OCI-LY7 (cell line): ENCODE measurements around the gene HLA-DPA1. TPM values are rescaled to one million over a fixed set of nuclear protein-coding genes. Genes with fewer than 3 reads are reported as not detected.

Experiments
- BruUV-seq: library from RNA; stranded (reverse); fragments of 400-500 nt; replicated peaks from 2 replicates; lab custom pipeline; 2021; lab: Mats Ljungman, UMichigan
- CTCF ChIA-PET: fragments of 300-600 bp; sonication (Branson Sonifier 250); formaldehyde crosslinking; loops from one replicate; lab custom pipeline; 2022; ENCODE audit warnings: antibody characterized with exemption; ENCODE audit not compliant: unreplicated experiment; lab: Charles Lee
- POLR2A ChIA-PET: fragments of 300-600 bp; sonication (Branson Sonifier 250); formaldehyde crosslinking; loops from one replicate; lab custom pipeline; 2022; ENCODE audit warnings: antibody characterized with exemption; lab: Charles Lee
- DNase-seq: peaks from one replicate; pipeline ENCODE4 v3.0.0-alpha.2; 2015; ENCODE audit warnings: low spot score
- H2AFZ ChIP-seq: fragments of 200-600 bp; sonication (generic), shearing (Covaris generic); 2 replicates; pipeline ENCODE4 v1.6.1; 2014; ENCODE audit warnings: mild to moderate bottlenecking, antibody characterized with exemption, low read length, moderate library complexity
- H3K27ac ChIP-seq: fragments of 200-600 bp; sonication (generic); 2 replicates; pipeline ENCODE4 v1.5.1; 2014; ENCODE audit warnings: mixed run types, low read depth, mild to moderate bottlenecking, moderate library complexity, low read length, inconsistent platforms; ENCODE audit not compliant: poor library complexity, severe bottlenecking
- H3K36me3 ChIP-seq: fragments of 200-600 bp; sonication (generic); 2 replicates; pipeline ENCODE4 v1.6.1; 2014; ENCODE audit warnings: mild to moderate bottlenecking, antibody characterized with exemption, low read length, moderate library complexity, mixed read lengths; ENCODE audit not compliant: insufficient read depth
- H3K4me1 ChIP-seq: fragments of 200-600 bp; sonication (generic); 2 replicates; pipeline ENCODE4 v1.5.1; 2014; ENCODE audit warnings: mild to moderate bottlenecking, low read length; ENCODE audit not compliant: insufficient read depth, poor library complexity, severe bottlenecking
- H3K4me2 ChIP-seq: fragments of 200-600 bp; sonication (generic); 2 replicates; pipeline ENCODE4 v1.6.1; 2014; ENCODE audit warnings: mild to moderate bottlenecking, low read length
- H3K4me3 ChIP-seq: fragments of 200-600 bp; sonication (generic); 2 replicates; pipeline ENCODE4 v1.5.1; 2014; ENCODE audit warnings: mild to moderate bottlenecking, low read depth, low read length; ENCODE audit not compliant: poor library complexity, severe bottlenecking
- H3K79me2 ChIP-seq: fragments of 200-600 bp; sonication (generic); 2 replicates; pipeline ENCODE4 v1.6.1; 2016; ENCODE audit warnings: low read depth, mild to moderate bottlenecking, low read length, moderate library complexity, mixed read lengths; ENCODE audit not compliant: insufficient read depth
- H3K9me2 ChIP-seq: fragments of 200-600 bp; sonication (generic); 2 replicates; pipeline ENCODE4 v1.6.1; 2016; ENCODE audit warnings: mild to moderate bottlenecking, low read length, mixed read lengths; ENCODE audit not compliant: insufficient read depth
- H3K9me3 ChIP-seq: fragments of 200-600 bp; sonication (generic); 2 replicates; pipeline ENCODE4 v1.6.1; 2014; ENCODE audit warnings: mild to moderate bottlenecking, mixed run types, low read length, mixed read lengths
- H4K20me1 ChIP-seq: fragments of 200-600 bp; sonication (generic); 2 replicates; pipeline ENCODE4 v1.6.1; 2014; ENCODE audit warnings: mild to moderate bottlenecking, antibody characterized with exemption, low read length, moderate library complexity, mixed read lengths; ENCODE audit not compliant: insufficient read depth
- CTCF ChIP-seq: fragments of 200-600 bp; sonication (generic); conservative IDR thresholded peaks from 2 replicates; pipeline ENCODE4 v1.5.1; 2014; ENCODE audit warnings: mild to moderate bottlenecking, antibody characterized with exemption, low read length, moderate library complexity, mixed read lengths
- EZH2phosphoT487 ChIP-seq: fragments of 200-600 bp; sonication (generic); IDR thresholded peaks from 2 replicates; pipeline ENCODE4 v1.6.1; 2018; ENCODE audit warnings: low read depth, borderline replicate concordance, mild to moderate bottlenecking, mixed run types, antibody characterized with exemption, low read length, moderate library complexity, mixed read lengths
- intact Hi-C: fragments of 100-400 bp; cut with micrococcal nuclease; formaldehyde crosslinking; loops from one replicate; pipeline ENCODE4 v1.10.0; 2022; ENCODE audit not compliant: unreplicated experiment
- total RNA-seq, 2 experiments: library from RNA; depleted of rRNA in 1 of 2; stranded (reverse); fragments of >200 nt in 1 of 2; shearing (Covaris generic) in 1 of 2; gene quantifications; 2 replicates each; pipeline ENCODE4 v1.2.3, GENCODE V29; 2014 to 2022

The HLA-DPA1 gene
- total RNA-seq, 2 experiments from 2014 or later: 253 to 388 TPM

- intact Hi-C loops: no loop called here
- no peaks in the 10 kb centered on the region for H3K9me3 ChIP-seq
- CTCF ChIA-PET: no interaction called here
- no peak overlapping the region for H3K27ac ChIP-seq
- no peak for TF ChIP-seq EZH2phosphoT487
- TF ChIP-seq CTCF: no peak
- BruUV-seq: no TSS peak
- peaks cover 19% of the 10 kb centered on the region for H3K4me1 ChIP-seq
- H4K20me1 ChIP-seq: no peaks in the 10 kb centered on the region
- POLR2A ChIA-PET: no interaction called here
- peaks cover 20% of the 10 kb centered on the region for H3K79me2 ChIP-seq
- H3K4me3 ChIP-seq: no peak overlapping the region
- no peak overlapping the region for H2AFZ ChIP-seq
- H3K36me3 ChIP-seq: peaks cover 66% of the 10 kb centered on the region
- H3K4me2 ChIP-seq: no peak overlapping the region
- no peaks in the 10 kb centered on the region for H3K9me2 ChIP-seq
- no peak for DNase-seq
Observed at GRCh38 chr6:33081098-33081824, 7.8 kb upstream of the HLA-DPA1 start.

- Histone ChIP-seq H3K27ac (no peak overlapping the region), H3K4me3 (no peak overlapping the region), H4K20me1 (no peaks in the 10 kb centered on the region), H3K9me3 (no peaks in the 10 kb centered on the region), H2AFZ (no peak overlapping the region), H3K79me2 (peaks cover 25% of the 10 kb centered on the region), H3K4me1 (peaks cover 20% of the 10 kb centered on the region), H3K9me2 (no peaks in the 10 kb centered on the region), H3K36me3 (peaks cover 57% of the 10 kb centered on the region), H3K4me2 (no peak overlapping the region)
- ChIA-PET CTCF (no interaction called here), POLR2A (no interaction called here)
- intact Hi-C loops: no loop called here
- no peak for DNase-seq
- no peak for TF ChIP-seq EZH2phosphoT487
- no peak for TF ChIP-seq CTCF
- BruUV-seq: no TSS peak
Observed at GRCh38 chr6:33080127-33081089, 7.0 kb upstream of the HLA-DPA1 start.
